GM19468 (cell line): Measurements from ENCODE around the gene CFAP69.

Source experiments
- ATAC-seq: cut with Tn5 transposase; IDR thresholded peaks from one replicate; pipeline ENCODE4 v1.9.1; 2021; ENCODE audit warnings: mild to moderate bottlenecking, moderate library complexity, moderate number of reproducible peaks; ENCODE audit not compliant: unreplicated experiment; ENCODE audit errors: extremely low read depth

CFAP69 gene, protein sequence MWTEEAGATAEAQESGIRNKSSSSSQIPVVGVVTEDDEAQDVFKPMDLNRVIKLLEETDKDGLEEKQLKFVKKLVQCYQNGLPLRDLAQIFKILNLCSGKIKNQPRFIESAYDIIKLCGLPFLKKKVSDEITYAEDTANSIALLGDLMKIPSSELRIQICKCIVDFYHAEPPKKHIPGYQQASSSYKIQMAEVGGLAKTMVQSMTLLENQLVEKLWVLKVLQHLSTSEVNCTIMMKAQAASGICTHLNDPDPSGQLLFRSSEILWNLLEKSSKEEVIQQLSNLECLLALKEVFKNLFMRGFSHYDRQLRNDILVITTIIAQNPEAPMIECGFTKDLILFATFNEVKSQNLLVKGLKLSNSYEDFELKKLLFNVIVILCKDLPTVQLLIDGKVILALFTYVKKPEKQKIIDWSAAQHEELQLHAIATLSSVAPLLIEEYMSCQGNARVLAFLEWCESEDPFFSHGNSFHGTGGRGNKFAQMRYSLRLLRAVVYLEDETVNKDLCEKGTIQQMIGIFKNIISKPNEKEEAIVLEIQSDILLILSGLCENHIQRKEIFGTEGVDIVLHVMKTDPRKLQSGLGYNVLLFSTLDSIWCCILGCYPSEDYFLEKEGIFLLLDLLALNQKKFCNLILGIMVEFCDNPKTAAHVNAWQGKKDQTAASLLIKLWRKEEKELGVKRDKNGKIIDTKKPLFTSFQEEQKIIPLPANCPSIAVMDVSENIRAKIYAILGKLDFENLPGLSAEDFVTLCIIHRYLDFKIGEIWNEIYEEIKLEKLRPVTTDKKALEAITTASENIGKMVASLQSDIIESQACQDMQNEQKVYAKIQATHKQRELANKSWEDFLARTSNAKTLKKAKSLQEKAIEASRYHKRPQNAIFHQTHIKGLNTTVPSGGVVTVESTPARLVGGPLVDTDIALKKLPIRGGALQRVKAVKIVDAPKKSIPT

DNA sequence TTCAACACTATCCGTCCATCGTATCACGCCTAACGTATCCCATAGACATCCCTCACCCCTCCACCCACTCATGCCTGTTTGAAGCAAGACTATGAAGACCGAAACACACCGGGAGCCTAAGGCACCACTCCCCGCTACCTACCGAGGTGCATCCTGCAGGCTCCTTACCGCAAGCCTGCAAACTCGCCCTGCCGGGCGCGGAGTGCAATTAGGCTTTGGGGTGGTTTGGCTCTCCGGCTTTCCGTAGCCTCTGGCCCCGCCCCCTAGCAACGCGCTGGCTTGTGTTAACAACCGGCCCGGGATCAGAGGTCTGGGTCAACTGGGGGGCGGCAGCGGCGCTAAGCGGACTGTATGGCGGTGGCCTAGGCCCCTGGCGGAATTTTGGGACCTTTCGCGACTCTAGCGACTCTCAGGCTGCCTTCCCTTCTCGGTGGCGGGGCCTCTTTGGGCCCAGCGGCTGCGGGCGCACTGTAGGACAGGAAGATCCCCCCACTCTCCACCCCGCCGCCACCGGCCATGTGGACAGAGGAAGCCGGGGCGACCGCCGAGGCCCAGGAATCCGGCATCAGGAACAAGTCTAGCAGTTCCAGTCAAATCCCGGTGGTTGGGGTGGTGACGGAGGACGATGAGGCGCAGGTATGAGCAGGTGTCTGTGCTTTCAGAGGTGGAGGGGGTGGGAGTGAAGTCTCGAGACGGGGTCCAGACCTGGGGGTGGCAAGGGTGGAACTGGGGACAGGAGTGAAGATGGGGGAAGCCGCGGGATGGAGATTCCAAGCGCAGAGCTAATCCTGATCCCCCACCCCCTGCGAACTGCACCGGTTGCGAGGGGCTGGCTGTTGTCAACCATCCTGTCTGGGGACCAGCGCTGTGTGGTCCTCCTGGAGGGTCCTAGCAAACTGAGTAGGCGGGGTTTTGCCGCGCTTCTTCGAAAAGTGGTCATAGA, at the start of gene CFAP69:
TSS of gene CFAP69 (plus strand) at position 266 of the 943 bp plus-strand sequence. CDS start at position 517, 251 bp downstream.
- peak; percentile 66 for ATAC-seq

DNA sequence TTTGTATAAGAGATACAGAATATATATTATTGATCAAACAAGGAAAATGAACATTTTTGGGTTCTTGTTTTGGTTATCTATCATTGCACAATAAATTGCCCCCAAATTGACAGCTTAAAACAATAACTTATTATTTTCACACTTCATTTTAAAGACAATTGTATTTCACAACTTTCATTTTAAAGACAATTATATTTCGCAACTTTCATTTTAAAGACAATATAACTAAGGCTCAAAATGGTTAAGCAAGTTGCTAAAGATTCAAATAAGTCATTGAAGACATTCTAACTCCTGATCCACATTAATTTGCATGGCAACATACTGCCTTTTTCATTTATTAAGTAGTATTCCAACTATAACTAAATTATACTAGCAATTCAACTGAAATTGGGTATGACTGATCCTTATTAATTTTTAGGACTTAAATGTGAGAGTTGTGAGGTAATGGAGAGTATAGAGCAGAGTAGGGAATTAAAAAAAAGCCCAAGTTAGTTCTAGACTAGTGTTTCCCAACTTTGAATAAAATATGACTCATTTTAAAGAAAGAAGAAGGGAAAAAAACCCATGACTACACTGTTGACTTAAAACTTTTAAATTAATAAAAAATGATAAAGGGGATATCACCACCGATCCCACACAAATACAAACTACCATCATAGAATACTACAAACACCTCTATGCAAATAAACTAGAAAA, 43.3 kb upstream of the CFAP69 start:
- ATAC-seq: no peak

DNA sequence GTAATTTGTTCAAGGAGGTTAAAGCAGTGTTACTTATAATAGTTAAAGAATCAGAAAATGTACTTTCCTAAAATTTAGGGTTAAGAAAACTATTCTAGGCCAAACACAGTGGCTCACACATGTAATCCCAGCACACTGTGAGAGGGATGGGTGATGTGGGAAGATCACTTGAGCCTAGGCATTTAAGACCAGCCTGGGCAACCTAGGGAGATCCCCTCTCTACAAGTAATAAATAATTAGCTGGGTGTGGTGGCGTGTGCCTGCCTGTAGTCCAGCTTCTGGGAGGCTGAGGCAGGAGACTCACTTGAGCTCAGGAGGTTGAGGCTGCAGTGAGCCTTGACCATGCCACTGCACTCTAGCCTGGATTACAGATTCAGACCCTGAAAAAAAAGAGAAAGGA, 37.0 kb upstream of the CFAP69 start:
- ATAC-seq: no peak

DNA sequence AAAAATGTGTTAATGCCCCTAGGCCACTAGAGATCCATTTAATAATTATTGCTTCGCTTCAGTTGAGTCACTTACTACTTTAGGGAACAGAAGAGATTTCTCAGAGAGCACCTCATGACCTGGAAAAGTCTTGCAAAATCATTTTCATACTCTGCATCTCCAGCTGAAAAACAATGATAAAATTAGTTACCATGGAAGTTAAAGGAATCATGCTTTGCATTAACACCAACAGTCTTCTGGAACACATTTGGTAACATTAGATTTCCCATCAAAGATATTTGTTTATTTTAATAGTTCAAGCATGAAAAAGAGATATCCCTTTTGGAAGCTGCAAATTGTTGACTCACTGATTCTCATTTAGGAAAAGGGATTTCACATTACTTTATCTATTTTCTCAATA, 35.2 kb upstream of the CFAP69 start:
- no peak for ATAC-seq

DNA sequence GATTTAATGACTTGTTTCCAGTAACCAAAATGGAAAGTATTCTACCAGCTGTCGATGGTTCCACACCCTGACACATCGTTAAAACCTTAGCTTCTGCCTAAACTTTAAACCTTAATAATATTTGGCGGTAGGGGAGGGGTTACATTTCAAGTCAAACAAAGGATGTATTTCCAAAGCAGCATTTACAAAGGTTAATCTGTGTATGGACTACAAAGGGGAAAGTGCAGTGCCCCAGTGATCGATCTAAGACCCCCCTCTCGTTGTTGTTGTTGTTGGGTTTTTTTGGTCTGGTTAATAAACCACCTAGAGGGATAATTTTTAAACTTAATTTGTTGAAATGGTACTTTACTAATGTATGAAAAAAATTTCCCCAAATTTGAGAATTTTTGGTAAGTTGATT, 34.5 kb upstream of the CFAP69 start:
- ATAC-seq: no peak

DNA sequence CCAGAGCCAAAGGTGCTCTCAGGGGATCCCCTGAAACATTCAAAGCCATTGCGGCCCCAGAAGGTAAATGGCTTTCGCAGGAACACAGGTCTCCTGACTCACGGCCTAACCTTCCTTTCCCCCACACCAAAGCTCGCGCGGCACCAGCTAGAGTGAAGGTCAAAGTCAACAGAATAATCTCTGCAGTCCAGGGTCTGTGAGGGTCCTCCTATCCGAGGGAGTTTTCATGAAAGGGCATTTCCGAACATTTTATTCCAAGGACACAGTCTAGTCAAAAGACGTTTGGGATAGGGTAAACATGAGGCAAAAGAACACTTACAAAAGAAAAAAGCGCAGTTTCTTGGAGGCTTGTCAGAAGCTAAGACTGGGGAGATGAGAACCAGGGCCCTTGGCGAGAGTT, 34.0 kb upstream of the CFAP69 start:
- ATAC-seq: no peak

DNA sequence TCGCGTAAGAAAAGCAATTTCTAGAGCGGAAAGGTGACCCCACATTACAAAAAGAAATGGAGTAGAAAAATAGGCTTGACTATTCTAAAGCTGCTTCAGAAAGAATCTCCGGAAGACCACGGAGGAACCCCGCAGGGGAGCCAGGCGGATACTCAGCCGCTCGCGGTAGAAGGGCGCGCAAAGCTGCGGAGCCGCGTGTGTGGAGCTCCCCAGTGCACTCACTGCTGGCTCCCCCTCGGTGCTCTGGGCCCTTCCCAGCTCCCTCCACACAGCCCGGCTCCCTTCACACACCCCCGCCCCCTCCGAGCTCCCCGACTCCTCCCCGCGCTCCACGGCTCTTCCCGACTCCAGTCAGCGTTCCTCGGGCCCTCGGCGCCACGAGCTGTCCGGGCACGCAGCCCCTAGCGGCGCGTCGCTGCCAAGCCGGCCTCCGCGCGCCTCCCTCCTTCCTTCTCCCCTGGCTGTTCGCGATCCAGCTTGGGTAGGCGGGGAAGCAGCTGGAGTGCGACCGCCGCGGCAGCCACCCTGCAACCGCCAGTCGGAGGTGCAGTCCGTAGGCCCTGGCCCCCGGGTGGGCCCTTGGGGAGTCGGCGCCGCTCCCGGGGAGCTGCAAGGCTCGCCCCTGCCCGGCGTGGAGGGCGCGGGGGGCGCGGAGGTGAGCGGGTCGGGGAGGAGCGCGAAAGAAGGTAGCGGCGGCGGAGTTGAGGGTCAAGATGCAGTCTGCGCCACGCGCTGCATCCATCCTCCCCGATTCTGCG, 33.4 kb upstream of the CFAP69 start, which contains the start of gene STEAP2:
TSS of gene STEAP2 (plus strand) at position 350 of the 758 bp plus-strand sequence. CDS start 13,343 bp downstream, outside the sequence.
- peak; percentile 88 for ATAC-seq

DNA sequence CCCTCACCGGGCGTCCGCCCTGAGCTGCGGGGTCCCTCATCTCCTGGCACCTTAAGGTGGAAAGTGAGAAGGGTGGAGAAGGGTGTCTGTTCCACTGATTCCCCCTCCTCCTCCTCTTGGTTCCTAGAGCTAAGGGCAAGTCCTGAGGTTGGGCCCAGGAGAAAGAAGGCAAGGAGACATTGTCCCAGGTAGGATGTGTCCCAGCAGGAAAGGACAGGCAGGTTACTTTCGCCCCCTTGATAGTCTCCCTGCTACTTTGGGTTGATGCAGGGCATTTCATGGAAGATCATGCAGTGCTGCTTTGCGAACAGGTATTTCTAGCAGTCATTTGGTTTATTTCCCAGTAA, 32.9 kb upstream of the CFAP69 start:
- ATAC-seq: no peak

DNA sequence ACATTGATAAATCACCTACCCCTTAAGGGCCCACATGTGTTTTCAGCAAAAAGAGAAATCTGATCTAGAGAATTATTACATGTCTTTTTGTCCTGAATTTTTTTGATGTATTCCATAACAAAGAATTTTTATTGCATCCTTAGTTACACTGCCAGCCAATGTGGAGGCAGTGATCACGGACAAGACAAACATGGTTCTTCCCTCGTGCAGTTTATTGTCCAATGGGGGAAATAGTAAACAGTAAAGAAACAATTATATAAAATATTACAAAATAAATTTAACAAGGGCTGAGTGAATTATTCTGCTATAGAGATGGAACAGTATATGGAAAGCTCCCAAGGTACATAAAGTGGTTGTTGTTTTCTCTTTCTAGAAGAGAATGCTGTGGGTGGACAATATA, 31.5 kb upstream of the CFAP69 start:
- ATAC-seq: no peak

DNA sequence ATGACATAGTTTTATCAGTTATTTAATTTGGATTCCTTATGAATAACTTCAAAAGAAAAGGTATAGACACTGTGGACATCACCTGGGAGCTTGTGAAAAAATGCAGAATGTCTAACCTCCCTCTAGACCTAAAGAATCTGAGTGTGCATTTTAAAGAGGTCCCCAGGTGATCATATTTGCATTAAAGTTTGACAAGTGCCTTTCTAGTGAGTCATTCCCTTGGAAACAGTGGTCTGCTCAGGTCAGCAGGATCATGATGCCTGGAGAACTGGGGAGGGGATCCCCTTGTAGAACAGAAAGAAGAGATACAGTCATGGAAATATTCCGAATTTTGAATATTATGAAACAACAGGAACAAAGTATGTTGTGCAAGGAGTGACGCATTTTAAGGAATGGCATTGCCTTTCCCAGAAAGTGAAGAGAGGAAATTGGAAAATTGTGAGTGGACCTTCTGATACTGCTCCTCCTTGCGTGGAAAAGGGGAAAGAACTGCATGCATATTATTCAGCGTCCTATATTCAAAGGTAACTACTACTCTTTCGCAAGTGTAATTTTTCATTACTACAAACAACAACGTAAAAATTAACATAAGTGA, 28.8 kb upstream of the CFAP69 start:
- no peak for ATAC-seq

DNA sequence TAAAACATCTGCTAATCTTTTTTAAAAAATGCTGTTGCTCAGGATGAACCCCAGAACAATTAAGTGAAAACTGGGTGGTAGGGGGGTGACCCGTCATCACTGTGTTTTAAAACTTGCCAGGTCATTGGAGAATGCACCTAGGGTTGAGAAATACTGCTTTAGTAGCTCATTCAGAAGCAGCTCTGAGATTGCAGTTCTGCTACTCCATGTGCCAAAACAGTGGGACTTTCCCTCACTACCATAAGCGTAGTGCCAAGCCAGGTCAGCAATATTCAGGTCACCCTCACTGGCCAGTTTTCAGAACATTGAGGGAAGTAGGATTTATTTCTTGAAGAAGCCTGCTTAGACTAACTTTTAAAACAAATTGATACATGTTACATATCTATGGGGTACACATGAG, 28.2 kb upstream of the CFAP69 start:
- ATAC-seq: no peak

DNA sequence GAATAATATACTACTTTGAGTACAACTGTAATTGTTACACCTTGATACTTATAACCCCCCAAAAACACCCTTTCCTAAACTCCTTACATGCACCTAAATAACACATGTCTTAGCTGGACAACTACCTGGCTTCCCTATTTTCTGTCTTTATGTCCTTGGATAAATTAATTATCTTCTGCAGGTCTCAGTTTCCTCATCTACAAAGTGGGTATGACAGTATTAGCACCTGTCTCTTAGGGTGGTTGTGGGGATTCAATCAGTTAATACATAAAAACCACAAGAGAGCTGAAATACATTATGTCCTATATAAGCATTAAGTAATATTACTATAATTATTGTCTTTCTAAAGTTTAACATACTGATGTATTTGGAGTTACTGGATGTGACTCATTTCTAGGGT, 22.6 kb upstream of the CFAP69 start:
- ATAC-seq: no peak

DNA sequence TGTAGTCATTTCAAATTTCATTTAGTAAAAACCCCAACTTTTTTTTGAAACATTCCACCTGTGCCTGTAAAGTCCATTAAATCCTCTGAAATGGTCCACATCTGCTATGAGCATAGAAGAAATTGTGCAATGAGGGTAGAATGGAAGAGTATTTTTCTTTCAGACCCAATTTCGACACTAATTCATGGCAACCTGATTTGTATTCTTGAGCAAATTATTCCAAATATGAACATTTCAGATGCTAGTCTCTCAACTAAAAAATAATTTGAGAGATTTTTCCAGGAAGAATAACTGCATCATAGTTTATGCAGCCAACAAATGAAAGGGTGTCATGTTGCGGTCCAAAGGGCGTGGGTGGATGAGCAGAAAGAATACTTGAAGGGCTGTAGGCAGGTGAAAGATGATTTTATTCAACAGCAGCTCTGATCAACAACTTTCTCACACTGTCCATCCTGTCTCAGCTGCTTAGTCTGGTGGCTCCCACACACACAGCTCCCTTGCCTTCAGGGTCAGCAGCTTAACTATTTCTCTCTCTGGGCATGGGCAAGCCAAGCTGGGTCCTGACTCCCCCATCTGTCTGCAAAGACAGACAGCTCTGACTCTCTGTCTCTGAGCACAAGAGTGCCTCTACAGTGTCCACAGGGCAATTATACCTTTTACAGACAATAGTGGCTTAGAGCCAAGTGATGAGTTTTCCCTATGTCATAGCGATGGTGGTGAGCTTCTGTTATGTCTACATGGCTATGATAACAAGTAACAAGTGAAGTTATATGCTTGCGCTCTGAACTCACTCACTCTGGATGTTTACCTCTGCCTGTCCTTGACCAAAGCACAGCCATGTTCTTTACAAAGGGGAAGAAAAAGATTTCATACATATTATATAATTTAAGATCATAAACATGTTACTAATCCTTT, 21.9 kb upstream of the CFAP69 start:
- ATAC-seq: no peak

DNA sequence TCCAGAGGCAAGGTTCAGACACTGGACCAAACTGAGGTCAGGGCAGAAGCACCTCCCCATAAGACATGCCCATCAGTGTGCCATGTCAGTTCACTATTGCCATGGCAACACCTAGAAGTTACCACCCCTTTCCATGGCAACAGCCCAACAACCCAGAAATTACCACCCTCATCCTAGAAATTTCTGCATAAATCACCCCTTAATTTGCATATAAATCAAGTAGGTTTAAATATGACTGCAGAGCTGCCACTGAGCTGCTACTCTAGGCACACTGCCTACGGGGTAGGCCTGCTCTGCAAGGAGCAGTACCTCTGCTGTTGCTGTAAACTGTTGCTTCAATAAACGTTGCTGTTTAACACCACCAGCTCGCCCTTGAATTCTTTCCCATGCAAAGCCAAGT, 20.8 kb upstream of the CFAP69 start:
- no peak for ATAC-seq

DNA sequence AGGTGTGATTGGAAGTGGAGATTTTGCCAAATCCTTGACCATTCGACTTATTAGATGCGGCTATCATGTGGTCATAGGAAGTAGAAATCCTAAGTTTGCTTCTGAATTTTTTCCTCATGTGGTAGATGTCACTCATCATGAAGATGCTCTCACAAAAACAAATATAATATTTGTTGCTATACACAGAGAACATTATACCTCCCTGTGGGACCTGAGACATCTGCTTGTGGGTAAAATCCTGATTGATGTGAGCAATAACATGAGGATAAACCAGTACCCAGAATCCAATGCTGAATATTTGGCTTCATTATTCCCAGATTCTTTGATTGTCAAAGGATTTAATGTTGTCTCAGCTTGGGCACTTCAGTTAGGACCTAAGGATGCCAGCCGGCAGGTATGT, 19.8 kb upstream of the CFAP69 start:
- ATAC-seq: no peak

DNA sequence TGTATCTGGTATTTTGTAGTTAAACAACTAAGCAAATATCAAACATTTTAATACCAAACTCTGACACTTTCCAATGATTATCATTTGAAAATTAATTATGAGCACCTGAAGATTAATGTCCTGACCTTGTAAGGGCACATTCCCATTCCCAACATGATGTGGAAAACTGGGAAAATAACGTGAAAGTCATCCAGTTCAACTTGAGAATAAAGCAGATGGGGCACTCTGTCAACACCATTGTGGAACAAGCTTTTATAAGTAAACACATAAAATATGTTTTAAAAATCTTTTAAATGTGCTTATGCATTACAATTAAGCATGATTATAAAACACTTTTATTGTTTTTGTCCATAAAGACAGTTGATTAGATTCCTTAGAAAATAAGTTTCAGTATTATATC, 19.4 kb upstream of the CFAP69 start:
- ATAC-seq: no peak

DNA sequence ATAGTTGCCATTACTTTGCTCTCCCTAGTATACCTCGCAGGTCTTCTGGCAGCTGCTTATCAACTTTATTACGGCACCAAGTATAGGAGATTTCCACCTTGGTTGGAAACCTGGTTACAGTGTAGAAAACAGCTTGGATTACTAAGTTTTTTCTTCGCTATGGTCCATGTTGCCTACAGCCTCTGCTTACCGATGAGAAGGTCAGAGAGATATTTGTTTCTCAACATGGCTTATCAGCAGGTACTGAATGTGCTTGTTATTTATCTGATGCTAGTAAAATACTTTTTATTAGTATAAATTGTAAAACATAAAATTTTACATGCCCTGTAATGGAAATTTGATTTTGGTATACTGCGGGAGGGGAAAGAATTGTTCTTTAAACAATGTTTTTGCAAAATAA, 17.7 kb upstream of the CFAP69 start:
- ATAC-seq: no peak
